NCI-H187 (cell line): ENCODE results near the gene NPEPL1.

Experiments used
- DNase-seq, 2 experiments: peaks; one replicate each; lab custom pipeline; 2025; lab: John Stamatoyannopoulos, UW

NPEPL1 gene

GRCh38 chr20:58762120-58762519 lies 69.5 kb downstream of the NPEPL1 start:
- DNase-seq: no peak

GRCh38 chr20:58763076-58763475 lies 70.5 kb downstream of the NPEPL1 start:
- DNase-seq: no peak
